HG02759 (cell line): ENCODE measurements around the gene TRAF3IP1.
"Not testable (repeated sequence)": the region's sequence is repeated elsewhere in the genome, so short reads cannot be mapped to it uniquely, and the experiment has no call there.

Experiments used
- ATAC-seq: cut with Tn5 transposase; IDR thresholded peaks from one replicate; pipeline ENCODE4 v1.9.1; 2021; ENCODE audit warnings: mild to moderate bottlenecking, moderate library complexity; ENCODE audit not compliant: unreplicated experiment

Gene TRAF3IP1, protein sequence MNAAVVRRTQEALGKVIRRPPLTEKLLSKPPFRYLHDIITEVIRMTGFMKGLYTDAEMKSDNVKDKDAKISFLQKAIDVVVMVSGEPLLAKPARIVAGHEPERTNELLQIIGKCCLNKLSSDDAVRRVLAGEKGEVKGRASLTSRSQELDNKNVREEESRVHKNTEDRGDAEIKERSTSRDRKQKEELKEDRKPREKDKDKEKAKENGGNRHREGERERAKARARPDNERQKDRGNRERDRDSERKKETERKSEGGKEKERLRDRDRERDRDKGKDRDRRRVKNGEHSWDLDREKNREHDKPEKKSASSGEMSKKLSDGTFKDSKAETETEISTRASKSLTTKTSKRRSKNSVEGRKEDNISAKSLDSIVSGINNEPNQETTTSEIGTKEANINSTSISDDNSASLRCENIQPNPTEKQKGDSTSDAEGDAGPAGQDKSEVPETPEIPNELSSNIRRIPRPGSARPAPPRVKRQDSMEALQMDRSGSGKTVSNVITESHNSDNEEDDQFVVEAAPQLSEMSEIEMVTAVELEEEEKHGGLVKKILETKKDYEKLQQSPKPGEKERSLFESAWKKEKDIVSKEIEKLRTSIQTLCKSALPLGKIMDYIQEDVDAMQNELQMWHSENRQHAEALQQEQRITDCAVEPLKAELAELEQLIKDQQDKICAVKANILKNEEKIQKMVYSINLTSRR

DNA sequence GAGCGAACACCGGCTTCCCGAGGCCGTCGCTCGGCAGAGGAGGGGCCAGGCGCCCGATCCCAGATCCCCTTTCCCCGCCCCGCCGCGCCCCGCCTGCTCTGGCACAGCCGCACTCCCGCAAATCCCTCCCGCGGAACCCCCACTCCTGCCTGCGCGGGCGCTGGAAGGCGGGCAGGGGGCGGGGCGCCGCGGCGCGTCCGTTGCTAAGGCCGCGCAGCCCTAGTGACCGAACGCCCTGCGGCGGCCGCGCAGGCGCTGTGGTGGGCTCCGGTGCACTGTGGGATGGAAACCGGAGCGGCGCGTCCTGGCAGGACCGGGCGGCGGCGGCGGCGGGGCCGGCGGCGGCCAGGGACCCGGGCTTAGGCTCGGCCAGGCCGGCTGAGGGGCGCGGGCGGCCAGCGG lies at the start of gene TRAF3IP1:
TRAF3IP1 (plus strand) TSS at position 273 of the 402 bp plus-strand sequence. CDS start 145 bp downstream, outside the sequence.
- ATAC-seq, result peak; percentile 97

DNA sequence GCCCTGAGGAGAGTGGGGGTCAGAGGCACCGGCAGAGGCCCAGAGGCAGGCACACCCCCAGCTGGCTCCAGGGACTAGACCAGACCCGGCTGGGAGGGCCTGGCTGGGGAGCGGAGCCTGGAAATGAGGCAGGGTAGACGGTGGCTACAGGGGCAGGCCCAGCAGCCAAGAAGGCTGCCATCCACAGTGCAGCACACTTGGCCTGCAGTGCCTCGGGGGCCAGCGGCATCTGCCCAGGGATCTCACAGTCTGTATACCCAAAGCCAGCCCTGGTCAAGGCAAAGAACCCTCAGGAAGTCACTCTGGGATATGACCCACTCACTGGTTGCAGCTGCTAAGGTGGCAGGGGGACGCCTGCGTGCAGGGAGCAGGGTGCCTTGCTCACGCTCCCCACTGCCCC lies 49.7 kb upstream of the TRAF3IP1 start:
- no peak for ATAC-seq

DNA sequence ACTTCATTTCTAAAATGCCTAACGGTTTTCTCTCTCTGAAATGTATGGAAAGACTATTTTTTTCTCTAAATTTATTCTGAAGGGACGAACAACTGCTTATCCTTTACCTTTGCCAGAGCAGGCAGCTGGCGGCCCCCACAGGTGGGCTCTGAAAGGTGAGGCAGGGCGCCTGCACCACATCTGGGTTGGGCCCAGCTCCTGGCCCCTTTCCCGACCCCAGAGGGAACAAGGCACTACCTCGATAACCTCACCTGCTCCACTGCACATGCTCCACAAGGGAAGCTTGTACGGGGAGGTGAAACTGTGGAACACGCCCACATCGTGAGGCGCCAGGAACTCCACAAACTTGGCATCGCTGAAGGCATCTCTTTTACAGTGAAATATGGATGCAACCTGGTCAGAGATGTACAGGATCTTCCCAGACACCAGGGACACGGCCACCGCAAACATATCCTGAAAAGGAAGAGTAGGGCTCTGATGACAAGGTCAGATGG lies 49.2 kb upstream of the TRAF3IP1 start:
- ATAC-seq, result no peak

DNA sequence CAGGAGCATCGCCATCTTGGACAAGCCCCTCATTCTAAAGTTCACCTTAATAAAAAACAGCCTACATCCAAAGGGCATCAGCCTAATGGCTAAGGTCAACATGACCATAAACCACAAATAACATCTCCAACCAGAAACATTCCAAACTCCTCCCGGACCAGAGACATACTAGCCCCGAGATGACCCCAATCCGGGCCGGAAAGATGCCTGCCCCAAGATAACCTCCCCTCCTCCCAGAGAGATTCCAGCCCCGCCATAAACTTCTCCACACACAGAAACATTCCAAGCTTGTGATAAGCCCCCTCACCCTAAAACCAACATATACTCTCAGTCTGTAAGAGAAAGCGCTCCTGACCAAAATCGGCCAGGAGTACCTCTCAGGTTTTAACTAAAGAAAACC lies 48.6 kb upstream of the TRAF3IP1 start:
- not testable (repeated sequence) for ATAC-seq

DNA sequence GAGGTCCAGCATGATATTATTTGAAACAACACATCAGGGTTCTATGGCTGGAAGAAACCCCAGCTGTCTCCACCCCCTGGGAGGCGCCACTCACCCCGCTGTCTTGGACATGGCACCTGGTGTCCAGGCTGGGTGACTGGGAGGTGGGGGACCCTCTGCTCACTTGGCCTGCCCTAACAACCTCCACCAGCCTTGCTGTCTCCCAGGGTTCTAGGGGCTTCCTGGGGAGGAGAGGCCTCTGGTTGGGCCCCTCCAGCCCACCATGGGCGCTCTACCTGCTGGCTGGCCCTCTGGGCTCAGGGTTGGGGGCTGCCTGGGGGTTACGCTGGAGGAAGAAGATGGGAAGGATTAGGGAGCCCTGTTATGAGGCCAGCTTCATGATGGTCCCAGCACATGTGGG lies 48.2 kb upstream of the TRAF3IP1 start:
- no peak for ATAC-seq

DNA sequence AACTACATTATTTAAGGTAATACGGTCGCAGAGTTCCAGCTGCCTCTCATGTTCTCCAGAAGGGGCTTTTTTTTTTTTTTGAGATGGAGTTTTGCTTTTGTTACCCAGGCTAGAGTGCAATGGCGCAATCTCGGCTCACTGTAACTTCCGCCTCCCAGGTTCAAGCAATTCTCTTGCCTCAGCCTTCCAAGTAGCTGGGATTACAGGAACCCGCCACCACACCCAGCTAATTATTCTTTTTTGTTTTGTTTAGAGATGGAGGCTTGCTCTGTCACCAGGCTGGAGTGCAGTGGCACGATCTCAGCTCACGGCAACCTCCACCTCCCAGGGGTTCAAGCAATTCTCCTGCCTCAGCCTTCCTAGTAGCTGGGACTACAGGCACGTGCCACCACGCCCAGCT lies 46.9 kb upstream of the TRAF3IP1 start:
- not testable (repeated sequence) for ATAC-seq

DNA sequence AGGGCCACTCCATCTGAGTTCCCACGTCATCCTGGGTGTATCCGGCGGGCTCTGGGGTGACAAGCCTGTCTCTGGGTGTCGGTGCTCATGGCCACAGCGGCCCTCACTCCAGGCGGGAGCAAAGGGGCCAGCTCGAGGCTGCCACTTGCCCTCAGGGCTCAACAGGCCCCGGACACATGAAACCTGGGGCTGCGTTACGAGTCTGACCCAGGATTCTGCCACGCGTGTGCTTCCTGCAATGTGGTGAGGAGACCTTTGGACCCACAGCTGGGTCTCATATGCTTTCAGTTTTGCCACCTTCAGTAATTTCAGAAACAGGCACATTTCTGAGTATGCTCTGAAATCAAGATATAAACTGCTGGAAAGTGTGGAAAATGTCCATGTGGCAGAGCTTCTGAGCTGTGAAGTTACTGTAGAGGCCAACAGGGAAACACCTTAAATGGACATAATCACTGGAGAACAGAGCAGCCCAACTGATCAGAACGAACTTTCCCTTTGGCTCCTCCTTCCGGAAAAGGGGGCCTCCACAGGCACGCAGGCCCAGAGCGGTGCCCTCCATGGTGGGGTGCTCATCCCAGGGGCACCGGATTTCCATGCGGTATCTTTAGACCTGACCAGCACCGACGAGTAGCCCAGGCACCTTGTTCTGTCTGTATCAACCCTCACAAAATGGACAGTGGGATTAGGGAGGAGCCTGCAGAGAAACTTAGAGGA lies 46.0 kb upstream of the TRAF3IP1 start:
- no peak for ATAC-seq

DNA sequence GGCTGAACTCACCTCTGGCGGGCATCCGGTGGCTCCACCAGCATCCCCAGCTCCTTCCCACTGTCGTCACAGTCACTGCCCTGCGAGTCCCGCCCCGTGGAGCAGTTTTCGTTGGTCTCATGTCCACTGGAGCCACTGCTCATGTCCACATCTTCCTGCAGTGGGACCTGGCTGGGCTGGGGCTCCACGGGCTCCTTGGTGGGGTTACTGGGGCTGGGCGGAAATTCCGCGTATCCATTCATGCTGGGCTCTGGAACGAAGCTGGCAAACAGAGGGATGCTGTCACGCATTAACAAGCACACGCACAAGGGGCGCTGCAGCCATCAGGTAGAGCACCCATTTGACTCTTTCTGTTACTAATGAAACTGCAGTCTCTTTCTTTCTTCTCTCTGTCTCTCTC lies 42.6 kb upstream of the TRAF3IP1 start:
- no peak for ATAC-seq

DNA sequence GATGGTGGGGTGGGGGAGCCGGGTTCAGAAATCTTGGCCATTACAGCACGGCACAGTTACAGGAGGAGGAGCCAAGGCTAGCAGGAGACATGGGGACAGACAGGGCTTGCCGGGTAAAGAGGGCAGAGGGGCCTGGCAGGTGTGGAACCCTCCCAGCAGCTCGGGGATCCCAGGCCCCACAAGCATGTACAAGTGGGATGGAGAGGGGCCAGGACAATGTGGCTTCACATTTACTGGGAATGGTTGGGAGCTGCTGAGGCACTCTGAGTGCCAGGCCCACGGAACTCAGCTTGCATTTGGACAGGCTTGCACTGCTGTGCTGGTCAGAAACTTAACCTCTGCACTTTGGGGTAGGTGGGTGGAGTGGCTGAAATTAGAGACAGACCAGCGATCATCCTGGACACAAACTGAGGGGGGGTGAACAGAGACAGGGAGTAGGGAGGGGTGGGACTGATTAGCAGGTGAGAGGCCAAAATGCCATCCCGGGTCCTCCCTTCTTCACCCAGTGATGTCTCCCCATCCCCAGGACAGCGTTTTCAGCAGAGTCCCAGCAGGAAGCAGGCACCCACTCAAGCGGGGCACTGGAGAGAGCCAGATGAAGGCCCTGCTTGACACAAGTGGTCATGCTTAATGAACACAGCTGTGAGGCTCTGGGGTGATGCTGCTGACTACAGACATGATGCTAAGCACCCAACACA lies 41.5 kb upstream of the TRAF3IP1 start:
- no peak for ATAC-seq

DNA sequence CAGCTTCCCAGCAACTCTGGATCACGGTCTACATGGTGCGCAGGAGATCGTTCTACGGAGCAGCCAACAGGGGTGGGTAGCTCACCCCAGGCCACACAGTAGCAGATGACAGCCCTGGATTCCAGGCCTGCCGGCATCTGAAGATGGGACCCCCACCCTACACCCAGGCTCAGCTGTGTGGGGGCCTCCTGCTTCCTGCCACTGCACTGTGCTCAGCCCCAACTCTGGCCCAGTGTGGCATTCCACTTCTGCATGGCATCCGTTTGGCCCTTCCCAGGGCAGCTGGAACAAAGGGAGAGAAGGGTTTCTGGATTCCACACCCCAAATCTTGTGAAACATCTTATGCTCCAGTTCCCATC lies 41.0 kb upstream of the TRAF3IP1 start:
- ATAC-seq, result no peak

DNA sequence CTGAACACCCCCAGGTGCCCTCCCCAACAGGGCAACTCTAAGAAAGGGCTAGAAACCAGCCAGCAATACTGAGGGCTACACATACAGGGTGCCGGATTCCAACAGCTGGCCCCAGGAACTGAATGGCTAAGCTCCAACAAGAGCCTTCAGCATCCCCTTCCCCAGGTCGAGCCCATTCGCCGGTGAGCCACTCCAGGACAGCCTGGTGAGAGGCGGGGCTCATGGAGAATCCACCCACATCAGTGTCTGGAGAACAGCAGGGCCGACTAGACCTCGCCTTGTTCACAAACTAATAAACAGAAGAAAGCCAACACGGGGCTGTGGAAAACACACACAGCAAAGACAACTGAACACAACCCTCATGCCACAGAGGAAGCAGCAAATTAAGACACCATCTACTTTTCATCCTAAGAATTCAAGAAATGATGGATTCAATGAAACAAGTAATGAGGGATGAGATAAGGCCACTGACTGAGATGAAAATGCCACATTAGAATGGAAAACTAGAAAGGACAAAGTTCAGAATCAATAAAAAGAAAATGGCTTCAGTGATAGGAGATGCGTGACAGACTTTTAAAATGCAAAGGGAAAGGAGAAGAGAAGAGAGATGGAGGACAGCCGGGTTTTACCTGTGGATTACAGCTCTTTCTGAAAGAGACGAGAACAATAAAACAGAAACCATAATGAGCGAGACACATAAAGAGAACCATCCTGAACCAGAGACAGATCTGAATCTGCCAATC lies 40.1 kb upstream of the TRAF3IP1 start:
- no peak for ATAC-seq

DNA sequence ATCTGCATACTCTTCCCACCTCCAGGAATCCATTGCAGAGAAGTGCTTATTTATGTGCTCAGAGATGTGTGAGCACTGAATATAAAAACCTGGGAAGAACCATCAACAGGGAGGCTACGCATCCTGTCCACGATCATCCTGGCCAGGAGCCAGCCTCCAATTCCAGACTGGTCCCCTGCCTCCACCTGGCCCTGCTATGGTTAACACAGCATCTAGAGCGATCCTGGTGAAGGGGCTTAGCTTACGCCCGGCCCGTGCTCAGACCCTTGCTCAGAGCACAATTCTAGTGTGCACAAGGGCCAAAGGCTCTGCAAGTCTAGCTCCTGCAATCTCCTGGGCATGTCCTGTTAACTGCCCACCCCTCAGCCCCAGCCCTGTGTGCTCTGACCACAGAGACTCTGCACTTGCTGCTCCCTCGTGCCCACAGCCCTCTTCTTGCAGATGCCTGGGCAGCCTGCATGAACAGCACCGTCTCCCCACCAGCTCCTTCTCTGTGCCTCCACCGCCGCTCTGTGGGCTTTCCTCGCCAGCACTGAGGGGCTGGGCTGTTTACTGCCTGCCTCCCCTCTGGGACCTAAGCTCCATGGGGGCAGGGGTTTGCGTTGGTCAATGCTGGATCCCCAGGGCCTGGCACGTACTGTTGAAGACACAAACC lies 38.4 kb upstream of the TRAF3IP1 start:
- no peak for ATAC-seq

DNA sequence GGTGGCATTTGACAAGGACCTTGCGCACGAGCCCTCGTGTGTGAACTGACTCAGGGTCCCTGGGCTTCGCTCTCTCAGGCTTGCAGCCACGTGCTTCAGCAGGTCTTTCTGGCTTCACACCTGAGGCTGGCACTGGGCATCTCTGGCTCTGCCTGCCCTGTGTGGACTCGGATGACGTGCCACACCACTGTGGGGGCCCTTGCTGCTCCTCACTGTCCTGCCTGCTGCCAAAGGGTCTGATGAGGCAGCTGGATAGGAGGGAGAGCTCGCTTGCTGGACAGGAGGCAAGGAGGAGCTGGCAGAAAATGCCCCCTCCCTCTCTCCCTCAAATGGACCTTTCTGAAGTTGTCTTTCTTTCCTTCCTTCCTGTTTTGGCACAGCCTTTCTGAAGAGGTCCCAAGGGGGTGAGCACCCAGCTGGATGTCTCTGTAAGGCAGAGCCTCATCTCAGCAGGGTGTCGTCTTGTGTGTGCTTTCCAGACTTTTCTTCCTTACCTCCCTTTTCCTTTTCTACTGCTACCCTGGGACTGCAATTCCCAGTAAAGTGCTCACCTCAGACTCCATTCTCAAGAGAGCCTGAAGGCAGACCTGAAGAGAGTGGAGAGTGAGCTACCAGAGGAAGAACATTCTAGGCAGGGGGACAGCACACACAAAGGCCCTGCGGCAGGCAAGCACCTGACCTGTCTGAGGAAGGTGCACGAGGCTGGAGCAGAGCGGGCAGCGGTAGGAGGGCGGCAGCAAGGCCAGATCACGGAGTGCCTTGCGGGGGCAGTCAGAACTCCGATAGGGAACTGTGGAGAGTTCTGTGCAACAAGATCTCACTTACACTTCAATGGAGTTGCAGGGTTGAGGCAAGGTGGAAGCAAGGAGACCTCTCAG lies 37.2 kb upstream of the TRAF3IP1 start:
- no peak for ATAC-seq

DNA sequence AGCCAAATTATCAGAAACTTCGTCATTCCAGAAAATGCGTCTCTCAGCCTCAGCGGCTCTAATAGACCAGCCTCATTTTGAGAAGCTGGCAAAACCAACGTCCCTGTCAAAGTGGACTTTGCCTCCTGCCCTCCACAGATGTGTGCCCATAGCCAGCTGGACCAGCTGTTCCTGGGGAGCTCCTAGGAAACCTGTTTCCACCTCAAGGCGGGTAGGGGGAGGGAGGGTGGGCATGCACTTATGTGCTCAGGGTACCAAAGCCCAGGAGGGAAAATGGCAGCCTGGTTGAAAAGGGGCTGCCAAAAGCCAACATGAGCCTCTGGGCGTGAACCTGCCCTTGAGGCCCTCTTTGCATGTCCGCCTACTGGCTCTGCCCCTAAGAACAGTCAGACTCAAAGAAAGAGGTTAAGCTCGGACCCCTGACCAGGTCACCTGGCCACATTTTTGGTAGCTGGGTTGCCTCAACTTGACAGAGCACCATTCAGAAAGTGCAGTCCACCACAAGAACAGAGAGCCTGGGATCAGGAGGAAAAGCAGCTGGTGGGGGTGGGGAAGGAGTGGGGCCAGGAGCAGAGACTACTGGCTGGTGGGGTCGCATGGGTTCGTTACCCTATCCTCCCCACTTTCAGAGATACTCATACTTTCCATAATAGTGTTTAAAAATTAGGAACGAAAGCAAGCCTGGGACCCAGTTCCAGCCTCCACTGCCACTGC lies 35.4 kb upstream of the TRAF3IP1 start:
- ATAC-seq, result no peak

DNA sequence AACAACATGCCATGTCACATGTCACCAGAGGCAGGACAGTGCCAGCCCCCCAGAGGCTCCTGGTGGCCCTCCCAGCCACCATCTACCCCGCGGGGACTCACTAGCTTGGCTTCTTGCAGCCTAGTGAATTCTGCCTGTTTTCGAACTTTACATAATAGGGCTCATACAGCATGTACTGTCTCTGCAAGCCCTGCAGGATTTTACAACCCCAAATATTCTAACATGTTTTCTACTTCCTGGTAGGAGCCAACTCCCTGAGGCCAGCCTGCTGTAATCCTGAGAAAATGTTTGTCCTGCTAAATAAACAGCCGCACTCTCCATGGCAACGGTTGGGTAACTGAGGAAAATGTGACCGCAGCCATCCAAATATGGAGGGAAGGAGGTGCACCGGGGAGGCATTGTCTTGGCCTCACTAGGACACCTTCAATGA lies 34.6 kb upstream of the TRAF3IP1 start:
- ATAC-seq, result no peak

DNA sequence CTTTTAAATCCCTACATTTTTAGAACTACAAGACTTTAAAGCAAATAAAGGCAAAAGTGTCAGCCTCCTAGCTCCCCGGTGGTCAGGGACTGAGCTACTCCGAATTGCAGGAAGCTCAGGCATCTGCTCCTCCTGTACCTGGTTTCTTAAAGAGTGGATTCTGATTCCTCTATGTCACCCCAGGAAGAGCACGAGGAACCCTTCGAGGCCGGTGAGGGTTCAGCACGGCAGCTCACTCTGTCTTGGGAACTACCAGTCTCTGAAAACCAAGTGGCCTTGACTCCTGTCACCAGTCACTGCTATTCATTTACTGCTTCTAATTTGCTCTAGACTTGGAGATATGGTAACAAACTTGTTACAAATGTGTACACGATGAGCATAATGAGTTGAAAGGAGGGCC lies 34.2 kb upstream of the TRAF3IP1 start:
- no peak for ATAC-seq

DNA sequence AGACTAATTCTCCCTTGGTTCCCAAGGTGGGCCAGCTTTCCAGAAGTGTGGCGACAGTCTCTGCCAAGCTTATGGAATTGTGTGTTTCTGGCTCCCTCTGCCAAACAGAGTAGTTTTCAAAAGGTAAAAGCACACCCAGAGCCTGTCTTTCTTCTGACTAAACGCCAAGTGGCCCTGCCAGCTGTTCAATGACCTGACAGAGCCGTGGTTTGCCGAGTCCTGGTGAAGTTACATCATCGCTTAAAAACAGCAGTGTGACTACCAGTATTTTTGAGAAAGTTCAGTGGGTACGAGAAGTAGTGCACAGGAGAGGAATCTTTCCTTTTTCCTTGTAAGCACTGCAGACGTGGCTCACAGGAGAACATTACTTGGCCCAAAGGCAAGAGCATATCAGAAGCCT lies 33.8 kb upstream of the TRAF3IP1 start:
- no peak for ATAC-seq
